Activated T-helper 1 cell treated with Interleukin-2 at 50 U/mL for 16 hours (primary cell): ENCODE results near the gene CAV1.
"Not testable (repeated sequence)": the region's sequence is repeated elsewhere in the genome, so short reads cannot be mapped to it uniquely, and the experiment has no call there.

Source experiments
- DNase-seq: peaks from one replicate; pipeline ENCODE4 v3.0.0-alpha.2; 2020; ENCODE audit warnings: low read depth

The CAV1 gene

GRCh38 chr7:116582806-116583444 lies 58.1 kb downstream of the CAV1 start:
- DNase-seq, result no peak

GRCh38 chr7:116583653-116584052 lies 58.8 kb downstream of the CAV1 start:
- no peak for DNase-seq

GRCh38 chr7:116584721-116585120 lies 59.9 kb downstream of the CAV1 start:
- DNase-seq, result no peak

GRCh38 chr7:116585392-116585791 lies 60.6 kb downstream of the CAV1 start:
- DNase-seq, result no peak

- no peak for DNase-seq
These were observed 61.1 kb downstream of the CAV1 start for GRCh38 chr7:116585967-116586366.

- not testable (repeated sequence) for DNase-seq
These were observed 62.4 kb downstream of the CAV1 start for GRCh38 chr7:116587200-116587599.

GRCh38 chr7:116588225-116588624 lies 63.4 kb downstream of the CAV1 start:
- no peak for DNase-seq

GRCh38 chr7:116588641-116589594 lies 64.1 kb downstream of the CAV1 start:
- no peak for DNase-seq

GRCh38 chr7:116591202-116592040 lies 66.6 kb downstream of the CAV1 start:
- DNase-seq, result no peak

- DNase-seq, result no peak
These were observed 67.2 kb downstream of the CAV1 start for GRCh38 chr7:116592041-116592355.

- no peak for DNase-seq
These were observed 67.6 kb downstream of the CAV1 start for GRCh38 chr7:116592445-116592844.

GRCh38 chr7:116593359-116594075 lies 68.7 kb downstream of the CAV1 start:
- no peak for DNase-seq

- DNase-seq, result no peak
These were observed 70.2 kb downstream of the CAV1 start for GRCh38 chr7:116595063-116595462.

GRCh38 chr7:116597384-116597783 lies 72.5 kb downstream of the CAV1 start:
- no peak for DNase-seq

GRCh38 chr7:116598278-116598677 lies 73.4 kb downstream of the CAV1 start:
- DNase-seq, result no peak

- DNase-seq, result no peak
These were observed 74.0 kb downstream of the CAV1 start for GRCh38 chr7:116598861-116599260.

- no peak for DNase-seq
These were observed 76.6 kb downstream of the CAV1 start for GRCh38 chr7:116601426-116601825.

- DNase-seq, result no peak
These were observed 82.5 kb downstream of the CAV1 start for GRCh38 chr7:116607299-116607698.

- DNase-seq, result no peak
These were observed 85.4 kb downstream of the CAV1 start for GRCh38 chr7:116610210-116610609.

GRCh38 chr7:116610721-116611120 lies 85.9 kb downstream of the CAV1 start:
- DNase-seq, result no peak
